Left hindlimb (tissue), 1 donor: ENCODE measurements around the gene TMEM271.
"Not testable (repeated sequence)": the region's sequence is repeated elsewhere in the genome, so short reads cannot be mapped to it uniquely, and the experiment has no call there.

Experiments
- DNase-seq: peaks from one replicate; pipeline ENCODE4 v3.0.0-alpha.2; 2018

Gene TMEM271

GRCh38 chr4:578451-579443 is 2.7 kb upstream of the TMEM271 start:
- DNase-seq: no peak

DNA sequence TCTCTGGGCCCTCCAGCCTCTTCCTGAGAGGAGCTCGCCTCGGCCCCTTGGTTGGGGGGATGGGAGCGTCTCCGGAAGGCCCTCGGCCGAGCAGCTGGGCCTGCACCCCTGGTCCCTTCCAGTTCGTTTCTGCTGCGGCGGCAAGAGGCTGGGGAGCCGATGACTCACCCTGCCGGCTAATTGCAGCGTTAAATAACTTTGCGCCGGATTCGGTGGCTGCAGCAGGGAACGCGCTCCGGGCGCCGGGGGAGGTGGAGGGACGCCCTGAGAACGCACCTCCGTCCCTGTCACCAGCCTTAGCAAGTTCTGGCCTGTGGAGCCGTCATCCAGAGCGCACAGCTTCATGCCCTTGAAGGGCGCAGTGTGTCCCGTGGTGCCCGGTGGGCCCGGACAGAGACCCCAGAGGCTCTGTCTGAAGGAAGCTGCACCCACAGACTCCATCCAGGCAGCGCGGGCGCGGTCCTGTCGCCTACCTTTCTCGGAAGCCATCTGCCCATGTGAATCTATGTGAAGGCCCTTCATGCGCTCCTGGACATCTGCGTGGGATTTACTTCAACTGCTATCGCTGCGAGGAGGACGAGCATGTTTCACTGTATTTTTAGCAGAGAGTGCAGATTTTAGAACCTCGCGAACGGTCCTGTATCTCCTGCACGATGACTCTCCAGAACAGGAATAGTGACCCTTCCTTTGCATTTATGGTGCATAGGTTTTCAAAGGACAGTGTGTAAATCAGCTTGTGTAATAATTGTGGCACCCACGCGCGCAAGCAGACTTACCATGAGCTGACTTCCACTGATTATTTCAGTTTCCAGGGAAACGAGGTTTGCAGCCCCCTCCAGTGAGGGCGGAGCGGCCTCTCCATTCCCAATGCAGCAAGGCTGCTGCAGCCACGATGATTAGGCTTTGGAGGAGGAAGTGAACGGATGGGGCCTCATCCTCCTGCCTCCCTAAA is 1.7 kb upstream of the TMEM271 start:
- no peak for DNase-seq

DNA sequence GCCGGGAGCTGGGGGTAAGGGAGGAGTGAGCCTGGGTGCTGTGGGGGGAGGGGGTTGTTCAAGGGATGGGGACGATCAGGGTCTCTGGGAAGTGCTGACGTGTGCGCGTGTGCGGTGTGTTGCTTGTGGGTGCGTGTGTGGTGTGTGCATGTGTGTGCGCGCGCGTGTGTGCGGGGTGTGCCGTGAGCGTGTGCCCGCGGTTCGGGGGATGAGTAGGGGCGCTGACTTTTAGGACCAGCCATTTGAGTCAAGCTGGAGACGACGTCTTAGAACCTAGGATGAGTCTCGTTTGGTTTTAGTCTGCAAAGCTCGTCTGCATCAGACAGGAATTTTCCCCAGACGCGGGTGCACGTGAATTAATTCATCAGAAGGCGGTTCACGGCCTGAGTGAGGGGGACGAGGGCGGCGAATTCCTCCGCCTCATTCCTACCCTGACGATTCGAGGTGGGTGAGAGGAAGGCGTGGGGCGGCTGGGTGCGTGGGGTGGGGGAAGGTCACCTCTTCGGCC is 950 bp upstream of the TMEM271 start:
- DNase-seq: no peak

DNA sequence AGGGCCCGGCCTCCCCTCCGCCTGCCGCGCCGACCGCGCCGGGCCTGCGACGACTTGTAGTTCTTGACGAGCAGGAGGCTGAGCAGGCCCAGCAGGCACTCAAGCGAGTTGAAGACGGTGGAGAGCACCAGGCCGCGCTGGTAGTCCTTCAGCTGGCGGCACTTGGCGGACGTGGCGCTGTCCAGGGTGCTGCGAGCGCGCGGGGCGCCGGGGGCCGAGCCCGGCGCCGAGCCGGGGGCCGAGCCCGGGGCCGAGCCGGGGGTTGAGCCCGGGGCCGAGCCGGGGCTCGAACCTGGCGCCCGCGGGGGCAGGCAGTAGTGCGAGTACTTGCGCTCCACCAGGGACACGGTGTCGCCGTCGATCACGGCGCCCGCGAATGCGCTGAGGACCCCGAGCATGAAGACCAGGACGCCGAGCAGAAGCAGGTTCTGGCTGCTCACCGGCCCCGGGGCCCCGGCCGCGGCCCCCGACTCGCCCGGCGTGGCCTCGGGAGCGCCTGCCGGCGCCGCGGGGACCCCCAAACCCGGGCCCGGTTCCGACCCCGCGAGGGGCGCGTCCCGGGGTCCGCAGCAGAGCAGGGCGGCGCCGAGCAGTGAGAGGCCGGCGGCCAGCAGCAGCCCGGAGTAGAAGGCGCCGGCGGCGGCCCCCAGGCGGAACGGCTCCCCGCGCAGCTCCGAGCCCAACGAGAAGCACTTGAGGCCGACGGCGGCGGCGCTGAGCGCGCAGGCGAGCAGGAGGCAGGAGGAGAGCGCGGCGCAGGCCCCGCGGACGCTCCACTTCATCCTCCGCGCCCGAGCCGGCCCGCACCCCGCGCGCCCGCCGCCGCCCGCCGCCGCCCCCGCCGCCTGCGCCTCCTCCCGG is 584 bp downstream of the TMEM271 start:
- DNase-seq: peak; percentile 74

GRCh38 chr4:574346-575161 is 1.5 kb downstream of the TMEM271 start:
- no peak for DNase-seq

DNA sequence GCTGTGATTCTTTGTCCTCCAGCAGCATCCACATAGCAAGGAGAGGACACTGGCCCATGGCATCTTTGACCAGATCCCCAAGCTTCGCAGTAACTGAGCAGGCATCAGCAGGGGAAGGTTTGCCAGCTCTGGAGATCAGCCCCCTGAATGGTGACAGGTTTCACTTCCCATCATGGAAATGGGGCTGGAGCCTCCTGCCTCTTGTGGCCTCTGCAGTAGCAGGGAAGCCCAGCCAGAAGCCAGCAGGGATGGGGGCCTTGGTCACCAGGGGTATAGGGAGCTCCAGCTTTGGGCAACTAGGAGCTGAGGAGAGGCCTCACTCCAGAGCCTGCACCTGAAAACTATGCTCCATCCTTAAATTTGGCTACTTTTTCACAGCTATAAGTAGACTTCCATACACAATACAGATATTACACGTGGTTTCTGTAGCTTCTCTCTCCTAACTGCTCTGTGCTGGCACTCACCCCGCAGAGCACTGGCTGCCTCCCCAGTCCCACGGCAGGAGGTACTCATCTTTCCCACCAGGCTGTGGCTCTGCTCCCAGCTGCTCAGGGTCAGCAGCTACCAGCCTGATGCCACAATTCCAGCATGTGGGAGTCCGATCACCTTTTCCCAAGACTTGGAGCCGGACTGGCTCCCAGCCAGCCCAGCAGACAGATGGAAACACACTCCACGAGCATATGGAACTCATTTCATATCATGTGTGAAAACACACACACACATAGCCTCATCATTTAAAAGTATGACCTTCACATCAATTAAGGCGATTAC is 2.8 kb downstream of the TMEM271 start:
- no peak for DNase-seq

- no peak for DNase-seq
Observed at GRCh38 chr4:572594-572993, 3.5 kb downstream of the TMEM271 start.

GRCh38 chr4:571838-572572 is 4.1 kb downstream of the TMEM271 start:
- DNase-seq: no peak

- DNase-seq: no peak
Observed at GRCh38 chr4:570754-571153, 5.3 kb downstream of the TMEM271 start.

- no peak for DNase-seq
Observed at GRCh38 chr4:569958-570667, 6.0 kb downstream of the TMEM271 start.

GRCh38 chr4:568962-569361 is 7.1 kb downstream of the TMEM271 start:
- no peak for DNase-seq

DNA sequence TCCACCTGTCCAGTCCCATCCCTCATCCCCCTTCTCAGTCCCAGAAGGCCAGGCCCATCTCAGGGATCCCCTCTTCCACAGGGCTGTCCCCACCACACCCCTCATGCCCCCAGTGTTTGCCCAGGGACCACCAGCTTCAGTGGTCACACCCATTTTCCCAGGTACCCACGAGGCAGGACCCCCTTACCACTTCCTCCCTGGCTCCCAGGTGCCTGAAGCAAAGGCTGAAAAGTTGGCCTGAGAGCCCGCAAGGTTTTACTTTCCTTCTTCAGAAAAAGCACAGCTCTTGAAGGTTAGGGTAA is 7.8 kb downstream of the TMEM271 start:
- DNase-seq: no peak

DNA sequence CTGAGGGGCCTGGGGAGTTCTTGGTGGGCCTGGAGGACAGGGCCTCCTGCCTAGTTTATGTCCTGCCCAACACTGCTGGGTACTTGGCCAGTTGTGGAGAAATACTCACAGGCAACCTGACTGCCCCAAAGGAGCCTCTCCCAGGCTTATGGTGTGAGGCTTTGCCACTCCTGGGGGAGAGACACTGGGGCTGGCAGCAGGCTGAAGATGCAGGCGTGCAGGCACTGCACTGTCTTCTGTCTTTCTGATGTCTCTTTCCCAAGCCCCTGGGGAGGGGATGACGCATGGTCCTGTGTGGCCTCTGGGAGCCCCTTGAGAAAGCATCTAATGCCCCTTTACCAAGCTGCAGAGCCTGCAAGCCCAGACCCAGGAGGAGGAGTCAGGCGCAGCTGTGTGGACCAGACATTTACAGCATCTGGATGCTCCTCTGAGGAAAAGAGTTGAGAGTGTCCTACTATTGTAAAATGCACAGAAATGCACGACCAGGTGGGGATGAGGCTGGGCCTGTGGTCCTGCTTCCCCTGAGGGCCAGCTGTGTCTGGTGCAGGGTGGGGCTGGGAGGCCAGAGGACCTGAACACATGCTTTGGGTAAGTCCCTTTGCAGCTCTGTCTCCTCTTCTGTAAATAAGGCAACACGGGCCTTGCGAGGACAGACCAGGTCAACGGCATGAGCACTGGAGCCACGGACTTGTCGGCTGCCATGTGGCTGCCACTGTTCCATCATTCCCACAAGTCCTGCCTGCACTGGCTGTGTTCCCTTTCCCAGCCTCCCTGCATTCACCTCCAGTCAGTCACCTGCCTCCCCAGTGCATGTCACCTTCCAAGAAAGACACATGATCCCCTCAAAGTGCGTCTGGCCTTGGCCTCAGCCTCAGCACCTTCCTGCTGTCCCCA is 8.4 kb downstream of the TMEM271 start:
- DNase-seq: no peak

GRCh38 chr4:566508-567295 is 9.4 kb downstream of the TMEM271 start:
- no peak for DNase-seq

DNA sequence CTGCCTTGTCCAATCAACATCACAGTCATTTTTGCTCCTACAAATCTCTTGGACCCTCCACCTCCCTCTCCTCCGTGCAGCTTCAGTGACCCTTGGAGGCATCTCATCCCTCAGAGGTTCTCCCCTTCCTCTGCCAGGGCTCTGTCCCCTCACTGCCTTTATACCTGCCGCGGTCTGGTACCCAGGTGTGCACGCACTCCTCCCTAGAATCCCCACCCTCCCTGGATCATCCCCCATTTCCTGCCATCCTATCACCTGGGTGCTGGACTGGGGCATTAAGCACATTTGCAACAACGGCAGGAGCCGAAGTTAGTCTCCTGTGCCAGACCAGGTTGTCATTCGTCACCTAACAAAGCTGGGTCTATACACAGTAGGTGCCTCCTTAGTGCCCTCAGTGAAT is 10.1 kb downstream of the TMEM271 start:
- no peak for DNase-seq

DNA sequence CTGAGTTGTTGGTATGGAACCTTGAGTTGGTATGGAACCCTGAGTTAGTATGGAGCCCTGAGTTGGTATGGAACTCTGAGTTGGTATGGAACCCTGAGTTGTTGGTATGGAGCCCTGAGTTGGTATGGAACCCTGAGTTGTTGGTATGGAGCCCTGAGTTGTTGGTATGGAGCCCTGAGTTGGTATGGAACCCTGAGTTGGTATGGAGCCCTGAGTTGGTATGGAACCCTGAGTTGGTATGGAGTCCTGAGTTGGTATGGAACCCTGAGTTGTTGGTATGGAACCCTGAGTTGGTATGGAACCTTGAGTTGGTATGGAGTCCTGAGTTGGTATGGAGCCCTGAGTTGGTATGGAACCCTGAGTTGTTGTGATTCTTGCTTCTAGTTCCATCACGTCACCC is 10.5 kb downstream of the TMEM271 start:
- not testable (repeated sequence) for DNase-seq

DNA sequence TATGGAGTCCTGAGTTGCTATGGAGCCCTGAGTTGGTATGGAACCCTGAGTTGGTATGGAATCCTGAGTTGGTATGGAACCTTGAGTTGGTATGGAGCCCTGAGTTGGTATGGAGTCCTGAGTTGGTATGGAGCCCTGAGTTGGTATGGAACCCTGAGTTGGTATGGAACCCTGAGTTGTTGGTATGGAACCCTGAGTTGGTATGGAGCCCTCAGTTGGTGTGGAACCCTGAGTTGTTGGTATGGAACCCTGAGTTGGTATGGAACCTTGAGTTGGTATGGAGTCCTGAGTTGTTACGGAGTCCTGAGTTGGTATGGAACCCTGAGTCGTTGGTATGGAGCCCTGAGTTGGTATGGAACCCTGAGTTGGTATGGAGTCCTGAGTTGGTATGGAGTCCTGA is 13.6 kb downstream of the TMEM271 start:
- not testable (repeated sequence) for DNase-seq
